Activated naive CD8-positive, alpha-beta T cell (primary cell): Measurements from ENCODE around the gene DDAH1.

Experiments used
- H3K27ac Mint-ChIP-seq: one replicate; pipeline ENCODE4 v1.8.0; 2021; ENCODE audit warnings: mixed read lengths
- H3K27me3 Mint-ChIP-seq: one replicate; pipeline ENCODE4 v1.8.0; 2021; ENCODE audit warnings: mixed read lengths
- H3K36me3 Mint-ChIP-seq: one replicate; pipeline ENCODE4 v1.8.0; 2021; ENCODE audit warnings: mixed read lengths
- H3K4me1 Mint-ChIP-seq: one replicate; pipeline ENCODE4 v1.8.0; 2021; ENCODE audit warnings: low read depth, mixed read lengths
- H3K4me3 Mint-ChIP-seq: one replicate; pipeline ENCODE4 v1.8.0; 2021; ENCODE audit warnings: mild to moderate bottlenecking, mixed read lengths
- H3K9me3 Mint-ChIP-seq: one replicate; pipeline ENCODE4 v1.8.0; 2021; ENCODE audit warnings: low read depth, mixed read lengths

The DDAH1 gene

DNA sequence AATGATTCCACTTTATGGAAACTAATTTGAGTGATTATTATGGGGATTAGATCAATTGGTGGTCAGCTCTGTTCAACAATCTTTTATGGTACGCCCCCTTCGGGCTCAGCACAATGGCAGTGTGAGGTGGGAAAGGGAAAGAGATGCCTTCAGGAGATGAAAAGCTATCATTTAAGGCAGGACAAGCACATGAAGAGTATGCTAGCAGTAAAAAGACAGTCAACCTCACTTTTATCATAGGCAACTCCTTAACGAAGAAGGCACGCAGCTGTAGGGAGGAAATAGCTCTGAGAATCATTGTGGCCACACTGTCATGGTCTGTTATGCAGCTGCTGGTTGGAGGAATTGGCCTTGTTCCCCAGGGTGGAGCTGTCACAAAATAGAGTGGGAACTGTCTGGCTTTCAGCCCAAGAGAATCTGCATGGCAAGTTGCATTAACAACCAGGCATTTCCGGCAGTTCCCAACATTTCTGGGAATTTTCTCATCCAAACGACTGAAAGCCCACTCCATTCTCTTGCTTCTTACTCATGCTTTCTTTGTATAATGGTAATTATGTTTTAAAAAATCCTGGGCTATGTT is 134.2 kb downstream of the DDAH1 start:
- Mint-ChIP-seq H3K9me3 (peaks cover 10% of the 10 kb centered on the region), H3K4me3 (no peak overlapping the region), H3K4me1 (peaks cover 8% of the 10 kb centered on the region), H3K27ac (no peak overlapping the region), H3K36me3 (peaks cover 7% of the 10 kb centered on the region), H3K27me3 (peaks cover 4% of the 10 kb centered on the region)

DNA sequence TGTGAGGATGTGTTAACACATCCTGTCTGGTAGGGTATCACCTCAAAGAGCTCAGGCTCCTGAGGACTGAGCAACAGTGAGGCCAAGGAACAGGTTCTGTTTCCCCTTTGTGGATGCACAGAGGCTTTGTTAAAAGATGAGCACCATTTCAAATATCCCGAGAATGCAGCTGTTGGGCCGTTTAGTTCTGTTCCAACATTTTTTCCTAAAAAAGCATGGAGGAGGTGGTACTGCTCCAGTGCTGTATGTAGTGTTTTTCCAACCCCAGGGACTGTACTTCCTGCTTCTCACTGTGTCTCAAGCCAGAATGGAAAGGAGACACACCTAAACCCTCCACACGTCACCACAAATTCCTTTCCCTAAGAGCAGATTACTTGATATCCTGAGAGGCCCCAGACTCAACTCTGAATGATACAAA is 134.7 kb downstream of the DDAH1 start:
- Mint-ChIP-seq H3K27ac (no peak overlapping the region), H3K4me3 (no peak overlapping the region), H3K4me1 (peaks cover 8% of the 10 kb centered on the region), H3K27me3 (peaks cover 6% of the 10 kb centered on the region), H3K9me3 (peaks cover 10% of the 10 kb centered on the region), H3K36me3 (peaks cover 7% of the 10 kb centered on the region)

DNA sequence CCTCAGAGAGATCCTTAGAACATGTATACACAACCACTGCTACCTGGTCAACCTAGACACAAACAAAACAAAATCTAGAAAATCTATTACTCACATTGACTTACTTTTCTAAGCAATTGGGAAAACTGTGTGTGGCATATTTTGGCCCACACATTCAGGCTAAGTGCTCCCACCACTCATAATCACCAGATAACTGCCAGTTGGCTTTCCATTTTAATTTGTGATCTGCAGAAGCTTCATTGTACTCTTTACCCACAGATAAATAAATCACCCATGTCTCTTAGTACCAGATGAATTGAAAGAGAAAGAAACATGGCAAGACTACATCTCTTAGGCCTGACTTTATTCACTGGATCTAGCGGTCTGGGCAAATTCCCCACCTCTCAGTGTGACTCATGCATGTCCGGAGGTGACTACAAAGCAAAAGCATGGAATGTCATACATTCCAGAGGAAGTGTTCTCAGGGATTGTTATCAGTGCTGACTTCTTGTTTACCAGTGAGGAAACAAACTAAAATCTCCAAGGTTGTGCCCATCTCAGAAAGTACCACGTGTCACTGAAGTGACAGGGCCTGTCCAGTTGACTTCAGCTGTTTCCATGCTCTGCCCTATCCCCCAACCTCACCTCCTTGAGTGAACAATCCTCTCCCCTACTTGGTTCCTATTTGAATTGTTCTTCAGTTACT is 136.1 kb downstream of the DDAH1 start:
- peaks cover 7% of the 10 kb centered on the region for H3K9me3 Mint-ChIP-seq
- no peaks in the 10 kb centered on the region for H3K4me1 Mint-ChIP-seq

DNA sequence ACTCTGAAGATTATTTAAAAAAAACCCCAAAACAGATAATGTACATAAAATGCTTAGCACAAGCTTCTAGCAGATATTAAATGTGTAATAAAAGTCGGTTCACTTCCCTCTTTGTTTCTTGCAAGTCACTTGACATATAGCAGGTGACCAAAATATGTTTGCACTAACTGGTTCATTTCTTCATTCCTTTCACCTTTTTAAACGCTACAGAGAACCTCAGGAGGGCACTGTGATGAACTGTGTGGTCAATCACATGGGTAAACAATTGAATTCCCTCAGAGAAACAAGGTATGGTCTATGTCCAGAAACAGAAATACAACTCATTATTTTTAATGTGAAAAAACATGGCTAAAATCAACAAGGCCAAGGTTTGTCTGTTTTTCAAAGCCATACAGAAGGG is 137.2 kb downstream of the DDAH1 start:
- no peak overlapping the region for H3K27ac Mint-ChIP-seq
- peaks cover 6% of the 10 kb centered on the region for H3K27me3 Mint-ChIP-seq
- no peaks in the 10 kb centered on the region for H3K9me3 Mint-ChIP-seq
- H3K4me1 Mint-ChIP-seq = no peaks in the 10 kb centered on the region
- no peaks in the 10 kb centered on the region for H3K36me3 Mint-ChIP-seq
- H3K4me3 Mint-ChIP-seq = no peak overlapping the region

More for the DNA sequence above, 136.1 kb downstream of the DDAH1 start:
- Mint-ChIP-seq H3K4me3 (no peak overlapping the region), H3K36me3 (peaks cover 4% of the 10 kb centered on the region), H3K27me3 (peaks cover 6% of the 10 kb centered on the region), H3K27ac (no peak overlapping the region)

DNA sequence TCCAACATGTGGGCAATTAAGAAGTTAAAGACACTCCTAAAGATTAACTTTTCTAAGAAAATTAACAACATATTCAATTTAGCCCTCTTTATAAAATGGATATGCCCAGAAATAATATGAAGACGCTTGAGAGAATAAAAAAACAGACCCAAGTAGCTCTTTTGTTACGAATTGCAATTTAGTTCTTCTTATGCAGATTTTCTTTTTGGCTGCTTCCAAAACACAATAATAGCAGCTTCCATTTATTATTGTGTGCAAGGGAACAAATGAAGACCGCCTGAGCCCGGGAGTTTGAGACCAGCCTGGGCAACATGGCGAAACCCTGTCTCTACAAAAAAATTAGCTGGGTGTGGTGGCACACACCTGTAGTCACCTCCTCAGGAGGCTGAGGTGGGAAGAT is 138.1 kb downstream of the DDAH1 start:
- Mint-ChIP-seq H3K36me3 (no peaks in the 10 kb centered on the region), H3K27me3 (peaks cover 6% of the 10 kb centered on the region), H3K27ac (no peak overlapping the region), H3K4me1 (no peaks in the 10 kb centered on the region), H3K4me3 (no peak overlapping the region), H3K9me3 (no peaks in the 10 kb centered on the region)

DNA sequence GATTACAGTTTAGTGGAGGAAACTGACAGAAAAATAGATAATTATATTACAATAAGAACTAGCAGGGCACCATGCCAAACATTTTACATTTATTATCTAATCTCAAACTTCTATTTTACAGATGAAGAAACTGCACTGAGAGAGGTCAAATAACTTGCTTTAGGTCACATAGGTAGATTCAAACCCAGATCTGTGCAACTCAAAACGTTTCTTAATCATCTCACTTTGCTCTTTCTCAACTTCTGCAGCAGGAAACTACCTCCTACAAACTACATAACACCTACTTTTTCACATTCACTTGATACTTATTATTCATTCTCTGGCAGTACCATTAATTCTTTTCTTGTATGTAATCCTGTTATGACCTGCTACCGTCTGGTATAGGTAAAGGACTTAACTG is 138.6 kb downstream of the DDAH1 start:
- H3K9me3 Mint-ChIP-seq = no peaks in the 10 kb centered on the region
- no peaks in the 10 kb centered on the region for H3K36me3 Mint-ChIP-seq
- H3K27ac Mint-ChIP-seq = no peak overlapping the region
- no peak overlapping the region for H3K4me3 Mint-ChIP-seq
- H3K4me1 Mint-ChIP-seq = no peaks in the 10 kb centered on the region
- H3K27me3 Mint-ChIP-seq = peaks cover 6% of the 10 kb centered on the region

DNA sequence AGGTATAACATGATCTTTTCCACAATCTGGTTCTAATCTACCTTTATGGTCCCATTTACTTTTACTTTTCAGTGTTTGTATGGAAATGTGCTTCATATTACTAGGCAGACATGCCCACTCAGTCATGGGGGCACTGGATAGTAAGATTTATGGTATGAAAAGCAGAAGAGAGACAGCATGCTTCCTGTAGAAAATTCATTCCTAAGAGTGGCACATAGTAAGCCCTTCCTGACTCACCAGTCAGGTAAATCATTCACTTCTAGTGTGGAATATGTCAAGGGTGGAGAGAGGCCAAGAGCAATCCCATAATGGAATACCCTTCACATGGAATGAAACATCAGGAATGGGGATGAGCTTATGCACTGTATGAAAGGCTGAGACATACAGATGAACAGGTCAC is 139.0 kb downstream of the DDAH1 start:
- no peaks in the 10 kb centered on the region for H3K9me3 Mint-ChIP-seq
- no peaks in the 10 kb centered on the region for H3K36me3 Mint-ChIP-seq
- H3K27ac Mint-ChIP-seq = no peak overlapping the region
- H3K4me1 Mint-ChIP-seq = no peaks in the 10 kb centered on the region
- no peak overlapping the region for H3K4me3 Mint-ChIP-seq
- H3K27me3 Mint-ChIP-seq = peaks cover 6% of the 10 kb centered on the region

DNA sequence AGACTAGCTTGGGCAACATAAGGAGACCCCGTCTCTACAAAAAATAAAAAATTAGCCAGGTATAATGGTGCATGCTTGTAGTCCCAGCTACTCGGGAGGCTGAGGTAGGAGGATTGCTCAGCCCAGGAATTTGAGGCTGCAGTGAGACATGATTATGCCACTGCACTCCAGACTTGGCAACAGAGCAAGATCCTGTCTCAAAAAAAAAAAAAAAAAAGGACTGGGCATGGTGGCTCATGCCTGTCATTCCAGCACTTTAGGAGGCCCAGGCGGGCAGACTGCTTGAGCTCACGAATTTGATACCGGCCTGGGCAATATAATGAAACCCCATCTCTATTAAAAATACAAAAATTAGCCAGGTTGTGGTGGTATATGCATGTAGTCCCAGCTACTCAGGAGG is 141.2 kb downstream of the DDAH1 start:
- H3K4me1 Mint-ChIP-seq = peaks cover 2% of the 10 kb centered on the region
- H3K27me3 Mint-ChIP-seq = peaks cover 11% of the 10 kb centered on the region
- no peaks in the 10 kb centered on the region for H3K9me3 Mint-ChIP-seq
- H3K36me3 Mint-ChIP-seq = no peaks in the 10 kb centered on the region
- H3K4me3 Mint-ChIP-seq = no peak overlapping the region
- H3K27ac Mint-ChIP-seq = no peak overlapping the region

DNA sequence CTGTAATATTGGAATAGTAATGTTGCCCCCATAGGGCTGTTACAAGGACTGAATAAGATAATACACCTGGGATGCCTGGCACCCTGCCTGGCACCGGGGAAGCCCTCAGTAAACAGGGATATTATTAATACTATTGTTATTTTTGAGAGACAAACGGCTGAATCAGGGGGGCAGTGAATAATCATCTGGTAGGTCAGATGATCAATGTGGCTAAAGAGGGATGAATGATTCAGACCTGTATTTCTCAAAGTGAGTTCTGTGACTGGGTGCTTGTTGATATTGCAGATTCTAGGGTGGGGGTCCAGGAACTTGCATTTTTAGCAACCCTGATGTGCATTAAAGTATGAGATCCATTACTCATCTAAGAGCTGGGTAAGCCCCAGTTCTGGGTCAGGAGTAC is 142.3 kb downstream of the DDAH1 start:
- Mint-ChIP-seq H3K4me3 (no peak overlapping the region), H3K36me3 (no peaks in the 10 kb centered on the region), H3K4me1 (peaks cover 2% of the 10 kb centered on the region), H3K27me3 (peaks cover 9% of the 10 kb centered on the region), H3K27ac (no peak overlapping the region), H3K9me3 (no peaks in the 10 kb centered on the region)

DNA sequence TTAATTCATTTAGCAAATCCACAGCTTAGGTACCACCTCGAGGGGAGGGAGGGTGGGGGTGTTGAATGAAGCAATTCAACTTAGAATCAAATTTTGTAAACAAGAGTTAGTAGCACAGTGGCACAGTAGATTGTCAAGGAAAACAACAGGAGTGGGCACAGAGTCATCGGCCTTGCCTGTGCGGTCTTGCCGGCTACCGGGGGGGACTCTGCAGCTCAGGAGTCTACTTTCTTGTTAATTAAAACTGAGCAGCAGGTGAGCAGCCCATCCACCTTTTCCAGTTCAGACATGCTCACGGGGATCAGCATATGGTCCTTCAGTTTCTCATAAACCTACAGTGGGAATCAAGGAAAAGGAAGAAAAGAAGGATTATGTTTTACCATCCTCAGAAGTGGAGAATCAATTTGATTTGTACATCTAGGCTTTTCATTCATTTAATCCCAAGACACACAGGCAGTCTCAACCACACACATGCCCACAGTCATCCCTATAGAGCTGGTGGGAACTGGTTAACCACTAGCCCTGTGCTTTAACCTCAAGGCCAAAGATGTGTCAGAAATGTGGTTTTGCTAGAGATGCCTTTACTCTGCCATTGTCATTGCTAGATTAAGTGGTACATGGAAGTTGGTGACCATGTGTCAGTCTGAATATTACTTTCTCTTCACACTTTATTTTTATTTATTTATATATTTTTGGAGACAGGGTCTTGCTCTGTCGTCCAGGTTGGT is 143.6 kb downstream of the DDAH1 start:
- no peaks in the 10 kb centered on the region for H3K9me3 Mint-ChIP-seq
- peaks cover 9% of the 10 kb centered on the region for H3K27me3 Mint-ChIP-seq
- H3K27ac Mint-ChIP-seq = no peak overlapping the region
- H3K36me3 Mint-ChIP-seq = no peaks in the 10 kb centered on the region
- H3K4me1 Mint-ChIP-seq = peaks cover 2% of the 10 kb centered on the region
- H3K4me3 Mint-ChIP-seq = no peak overlapping the region

DNA sequence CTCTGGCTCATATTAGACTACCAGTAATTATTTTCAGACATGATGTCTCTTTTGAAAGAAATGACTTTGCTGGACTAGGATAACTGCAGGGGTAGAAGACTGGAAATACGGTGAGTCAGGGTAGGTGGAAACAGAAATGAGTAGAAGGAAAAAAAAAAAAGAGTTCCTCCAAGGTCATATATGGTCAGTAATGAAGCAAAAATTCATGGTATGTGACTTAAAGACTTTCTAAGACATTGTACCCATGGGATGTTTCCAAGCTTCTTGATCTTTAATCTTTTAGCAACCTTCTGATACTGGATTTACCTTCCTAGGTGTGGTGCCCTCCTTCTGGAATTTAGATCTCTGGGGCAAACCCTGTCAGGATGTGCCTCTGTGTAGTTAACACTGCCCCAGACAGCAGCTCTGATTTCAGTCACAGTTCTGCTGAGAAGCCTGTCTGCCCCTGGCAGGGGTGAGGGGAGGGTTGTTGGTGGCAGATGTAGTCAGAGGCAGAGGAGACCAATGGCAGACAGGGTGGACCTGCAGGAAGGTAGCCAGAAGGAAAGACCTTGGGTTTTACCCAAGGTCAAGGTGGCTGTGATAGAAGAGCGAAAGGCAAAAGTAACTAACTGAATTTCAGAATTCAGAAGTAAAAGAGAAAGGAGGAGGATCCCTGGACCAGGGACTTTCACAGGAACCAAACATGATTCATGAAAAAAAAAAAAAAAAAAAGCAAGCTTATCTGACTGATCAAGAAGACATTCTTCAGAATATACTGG is 144.4 kb downstream of the DDAH1 start:
- Mint-ChIP-seq H3K27me3 (peaks cover 6% of the 10 kb centered on the region), H3K4me3 (no peak overlapping the region), H3K9me3 (no peaks in the 10 kb centered on the region), H3K36me3 (no peaks in the 10 kb centered on the region), H3K4me1 (peaks cover 2% of the 10 kb centered on the region), H3K27ac (no peak overlapping the region)

DNA sequence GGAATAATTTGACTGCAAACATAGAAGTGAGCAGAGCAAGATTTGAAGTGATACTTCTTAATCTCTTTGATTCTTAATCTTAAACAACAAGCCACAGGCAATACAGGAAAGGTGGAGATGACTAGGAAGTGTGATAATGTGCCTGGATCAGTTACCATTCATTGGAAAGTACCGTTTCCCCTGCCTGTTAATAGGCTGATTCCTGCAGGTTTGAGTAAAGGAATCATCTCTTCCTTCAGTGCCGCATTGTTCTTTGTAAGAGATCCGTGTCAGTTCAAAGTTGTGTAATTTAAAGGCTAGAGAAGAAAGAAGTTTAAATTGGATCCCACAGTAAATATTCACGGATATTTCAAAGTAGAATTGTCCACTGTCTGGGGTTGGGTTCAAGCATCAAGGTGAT is 145.0 kb downstream of the DDAH1 start:
- Mint-ChIP-seq H3K4me1 (peaks cover 2% of the 10 kb centered on the region), H3K27ac (no peak overlapping the region), H3K36me3 (no peaks in the 10 kb centered on the region), H3K9me3 (no peaks in the 10 kb centered on the region), H3K27me3 (peaks cover 6% of the 10 kb centered on the region), H3K4me3 (no peak overlapping the region)

DNA sequence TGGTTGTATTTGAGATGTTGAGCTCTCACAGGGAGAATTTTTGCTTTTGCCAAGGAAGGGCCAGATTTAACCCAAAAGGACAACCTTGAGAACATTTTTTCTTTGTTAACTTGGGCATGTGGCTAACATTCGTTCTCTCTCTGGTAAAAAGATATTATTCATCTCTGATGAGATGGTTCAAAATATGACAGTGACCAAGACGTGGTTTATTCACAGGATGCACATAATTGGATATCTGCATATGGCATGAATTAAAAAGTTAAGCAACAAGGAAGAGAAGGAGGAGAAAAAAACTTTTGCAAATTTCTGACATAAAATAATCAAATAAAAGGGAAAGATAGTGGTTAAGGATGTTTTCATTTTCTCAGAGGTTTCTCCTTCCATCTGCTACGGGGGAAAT is 145.5 kb downstream of the DDAH1 start:
- H3K36me3 Mint-ChIP-seq = no peaks in the 10 kb centered on the region
- H3K4me3 Mint-ChIP-seq = no peak overlapping the region
- no peak overlapping the region for H3K27ac Mint-ChIP-seq
- H3K27me3 Mint-ChIP-seq = peaks cover 6% of the 10 kb centered on the region
- H3K9me3 Mint-ChIP-seq = no peaks in the 10 kb centered on the region
- peaks cover 2% of the 10 kb centered on the region for H3K4me1 Mint-ChIP-seq

DNA sequence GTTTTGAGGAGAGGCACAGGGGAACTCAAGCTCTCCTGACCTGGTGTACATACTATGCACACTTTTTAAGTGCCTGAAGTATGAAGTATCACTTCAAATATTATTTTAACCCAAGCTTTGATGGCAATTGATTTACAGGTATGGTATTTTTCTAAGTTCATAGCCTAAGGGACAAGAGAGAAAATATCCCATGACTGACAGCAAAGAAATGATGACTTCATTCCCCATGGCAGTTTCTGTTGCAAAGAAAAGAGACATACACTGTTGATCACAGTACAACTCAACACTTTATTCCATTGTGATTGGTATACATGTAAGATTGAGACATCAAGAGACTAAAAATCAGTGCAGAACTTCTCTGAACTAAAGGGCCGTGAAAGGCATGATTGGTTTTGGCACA is 146.7 kb downstream of the DDAH1 start:
- Mint-ChIP-seq H3K4me3 (no peak overlapping the region), H3K36me3 (no peaks in the 10 kb centered on the region), H3K27ac (no peak overlapping the region), H3K4me1 (peaks cover 2% of the 10 kb centered on the region), H3K27me3 (peaks cover 6% of the 10 kb centered on the region), H3K9me3 (no peaks in the 10 kb centered on the region)

DNA sequence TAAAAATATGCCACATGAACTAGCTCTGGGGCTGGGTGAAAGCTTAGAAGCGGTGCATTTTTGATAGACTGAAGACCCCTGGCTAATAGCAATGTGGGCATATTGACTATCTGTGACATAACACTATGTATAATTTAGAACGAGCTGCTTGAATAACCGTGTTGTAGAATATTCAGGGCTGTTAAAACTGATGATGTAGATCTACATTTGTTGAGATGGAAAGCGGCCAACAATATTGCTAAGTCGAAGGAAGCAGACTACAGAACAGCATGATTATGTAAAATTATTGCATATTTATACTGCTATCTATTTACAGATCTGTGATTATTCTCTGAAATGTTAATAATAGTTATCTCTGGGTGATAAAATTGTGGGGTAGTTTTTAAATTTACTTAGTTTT is 147.4 kb downstream of the DDAH1 start:
- peaks cover 2% of the 10 kb centered on the region for H3K4me1 Mint-ChIP-seq
- no peak overlapping the region for H3K27ac Mint-ChIP-seq
- H3K9me3 Mint-ChIP-seq = no peaks in the 10 kb centered on the region
- H3K4me3 Mint-ChIP-seq = no peak overlapping the region
- peaks cover 2% of the 10 kb centered on the region for H3K36me3 Mint-ChIP-seq
- peaks cover 7% of the 10 kb centered on the region for H3K27me3 Mint-ChIP-seq
